GM21786 (cell line): ENCODE data around the gene CBX8.

Experiments
- ATAC-seq: cut with Tn5 transposase; IDR thresholded peaks from one replicate; pipeline ENCODE4 v1.9.1; 2021; ENCODE audit not compliant: unreplicated experiment

The CBX8 gene

DNA sequence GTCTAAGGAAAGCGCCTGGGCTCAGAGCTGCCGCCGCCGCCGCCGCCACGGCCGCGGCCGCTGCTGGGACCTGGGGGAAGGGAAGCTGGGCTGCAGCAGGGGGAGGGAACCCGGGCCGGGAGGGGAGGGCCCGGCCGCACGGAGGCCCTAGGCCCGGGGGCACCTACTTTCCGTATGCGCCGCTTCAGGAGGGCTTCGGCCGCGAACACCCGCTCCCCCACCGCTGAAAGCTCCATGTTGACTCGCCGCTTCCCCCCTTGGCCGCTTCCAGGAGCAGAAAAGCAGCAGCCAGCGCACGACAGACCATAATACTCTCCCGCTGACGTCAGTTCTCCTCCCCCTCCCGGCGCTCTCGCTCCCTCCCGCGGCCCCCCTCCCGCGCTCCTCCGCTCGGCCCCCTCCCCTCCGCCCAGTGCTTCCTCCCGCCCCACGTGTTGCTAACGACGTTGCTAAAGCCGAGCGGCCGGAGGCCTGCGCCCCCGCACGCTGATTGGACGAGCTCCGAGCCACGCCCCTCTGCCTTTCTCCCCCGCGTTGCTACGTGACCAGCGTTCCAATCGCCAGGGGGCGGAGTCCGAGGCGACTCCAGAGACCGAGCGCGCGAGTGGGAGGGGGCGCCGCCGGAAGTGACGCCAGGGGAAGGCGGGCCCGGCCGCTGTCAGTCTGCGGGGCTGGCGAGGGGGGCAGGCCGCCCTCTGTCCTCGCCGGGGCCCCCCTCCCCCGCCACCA, at the start of gene CBX8:
CBX8 (minus strand) TSS at position 315 of the 729 bp plus-strand sequence; CDS start at position 236, 79 bp downstream.
- peak; percentile 89 for ATAC-seq

DNA sequence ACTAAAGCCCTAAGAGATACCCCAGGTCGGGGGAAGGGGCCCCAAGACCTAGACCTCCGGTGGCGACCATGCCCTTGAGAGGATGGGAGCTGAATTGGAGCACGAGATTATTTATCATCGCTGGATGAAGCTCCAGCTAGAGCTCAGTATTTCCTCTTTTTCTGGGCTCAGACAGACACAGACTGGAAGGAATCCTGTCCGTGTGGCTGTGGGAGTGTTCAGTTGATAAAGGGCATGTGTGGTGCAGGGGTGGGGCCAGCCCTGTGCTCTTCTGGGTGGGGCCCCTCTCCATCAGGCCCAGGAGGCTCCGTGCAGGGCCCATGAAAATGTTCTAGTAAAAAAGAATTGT, 48.7 kb upstream of the CBX8 start:
- ATAC-seq, result no peak

DNA sequence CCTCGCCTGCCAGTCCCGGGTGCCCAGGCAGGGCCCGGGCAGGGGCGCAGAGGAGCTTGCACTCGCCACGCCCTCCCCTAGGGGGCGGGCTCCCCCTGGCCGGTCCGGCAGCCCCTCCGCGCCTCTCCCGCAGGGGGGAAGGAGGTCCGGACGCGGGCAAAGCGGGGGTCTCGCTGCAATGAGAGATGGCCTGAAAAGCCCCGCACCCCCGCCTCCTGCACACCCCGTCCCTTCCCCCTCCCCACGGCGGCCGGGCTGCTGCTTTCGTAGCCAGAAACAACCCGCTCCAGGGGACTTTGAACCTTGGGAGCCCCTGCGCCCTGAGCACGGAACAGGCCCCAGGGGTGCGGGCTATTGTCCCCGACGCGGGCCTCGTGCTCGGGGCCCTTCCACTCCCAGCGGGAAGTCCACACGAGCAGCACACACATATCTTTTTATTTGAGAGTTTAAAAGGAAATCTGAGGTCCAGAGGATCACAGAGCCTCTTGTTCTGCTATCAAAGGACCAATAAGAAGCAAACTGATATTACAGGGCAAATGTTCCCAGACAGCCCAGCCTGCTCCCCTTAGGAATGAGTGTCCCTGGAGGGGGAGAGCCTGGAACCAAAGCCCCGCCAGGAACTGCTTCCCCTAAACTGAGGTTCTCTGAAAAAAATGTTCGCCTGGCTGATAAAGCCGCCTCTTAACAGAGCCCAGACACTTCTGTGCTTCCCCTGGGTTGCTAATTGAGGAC, 48.2 kb upstream of the CBX8 start:
- no peak for ATAC-seq

DNA sequence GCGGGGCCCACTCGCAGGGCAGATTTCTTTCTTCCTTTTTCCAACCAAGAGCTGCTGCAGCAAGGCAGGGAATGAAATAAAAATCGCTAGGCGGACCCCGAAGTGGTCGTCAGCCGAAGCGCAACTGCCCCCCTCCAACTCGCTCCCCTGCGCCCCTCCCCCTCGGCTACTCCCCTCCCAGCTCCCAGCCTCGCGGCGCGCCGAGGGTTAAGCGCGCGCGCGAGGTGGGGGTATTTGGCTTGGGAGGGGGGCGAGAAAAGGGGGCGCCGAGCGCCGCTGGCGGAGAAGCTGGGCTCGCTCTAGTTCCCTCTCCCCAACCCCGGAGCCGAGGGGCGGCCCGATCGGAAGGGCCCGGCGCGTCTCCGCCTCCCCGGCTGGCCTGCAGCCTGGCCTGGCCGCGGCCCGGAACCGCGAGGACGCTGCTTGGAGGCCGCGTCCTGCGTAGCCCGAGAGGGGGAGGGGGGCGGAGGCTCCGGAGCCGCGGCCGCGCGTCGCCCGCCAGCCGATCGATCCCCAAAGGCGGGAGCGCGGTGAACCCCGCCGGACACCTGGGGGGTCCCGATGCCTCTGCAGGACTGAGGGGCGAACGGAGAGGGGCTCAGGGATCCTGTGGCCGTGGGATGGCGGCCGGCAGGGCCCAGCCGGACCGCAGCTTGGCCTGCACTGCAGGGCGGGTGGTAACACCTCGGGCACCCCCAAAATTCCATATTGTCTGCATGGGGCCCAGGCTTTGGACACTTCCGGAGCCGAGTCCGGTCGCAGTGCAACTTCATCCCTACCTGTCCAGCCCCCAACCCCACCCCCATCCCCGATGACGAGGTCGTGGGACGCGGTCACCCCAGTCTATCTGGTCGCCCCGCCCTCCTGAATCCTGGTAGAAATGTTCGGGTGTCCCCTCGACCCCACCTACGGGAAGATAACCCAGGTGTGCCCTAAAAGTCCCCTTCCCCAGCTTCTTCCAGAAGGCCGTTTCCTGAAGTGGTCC, 47.2 kb upstream of the CBX8 start:
- no peak for ATAC-seq

DNA sequence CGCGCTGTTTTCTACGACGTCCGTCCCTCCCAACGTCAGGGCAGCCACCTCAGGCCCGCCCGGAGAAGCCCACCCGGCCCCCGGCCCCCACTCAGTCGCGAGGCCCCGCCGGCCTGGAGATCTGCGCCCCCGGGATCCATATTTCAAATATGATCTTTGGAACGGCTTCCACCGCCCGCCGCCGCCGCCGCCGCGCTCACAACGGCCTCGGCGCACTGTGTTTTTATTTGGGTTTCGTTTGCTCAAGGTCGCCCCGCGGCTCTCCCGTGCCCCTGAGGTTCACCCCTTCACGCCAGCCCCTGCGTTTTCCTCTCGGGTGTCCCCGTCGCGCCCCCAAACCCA, 46.6 kb upstream of the CBX8 start:
- ATAC-seq, result no peak

DNA sequence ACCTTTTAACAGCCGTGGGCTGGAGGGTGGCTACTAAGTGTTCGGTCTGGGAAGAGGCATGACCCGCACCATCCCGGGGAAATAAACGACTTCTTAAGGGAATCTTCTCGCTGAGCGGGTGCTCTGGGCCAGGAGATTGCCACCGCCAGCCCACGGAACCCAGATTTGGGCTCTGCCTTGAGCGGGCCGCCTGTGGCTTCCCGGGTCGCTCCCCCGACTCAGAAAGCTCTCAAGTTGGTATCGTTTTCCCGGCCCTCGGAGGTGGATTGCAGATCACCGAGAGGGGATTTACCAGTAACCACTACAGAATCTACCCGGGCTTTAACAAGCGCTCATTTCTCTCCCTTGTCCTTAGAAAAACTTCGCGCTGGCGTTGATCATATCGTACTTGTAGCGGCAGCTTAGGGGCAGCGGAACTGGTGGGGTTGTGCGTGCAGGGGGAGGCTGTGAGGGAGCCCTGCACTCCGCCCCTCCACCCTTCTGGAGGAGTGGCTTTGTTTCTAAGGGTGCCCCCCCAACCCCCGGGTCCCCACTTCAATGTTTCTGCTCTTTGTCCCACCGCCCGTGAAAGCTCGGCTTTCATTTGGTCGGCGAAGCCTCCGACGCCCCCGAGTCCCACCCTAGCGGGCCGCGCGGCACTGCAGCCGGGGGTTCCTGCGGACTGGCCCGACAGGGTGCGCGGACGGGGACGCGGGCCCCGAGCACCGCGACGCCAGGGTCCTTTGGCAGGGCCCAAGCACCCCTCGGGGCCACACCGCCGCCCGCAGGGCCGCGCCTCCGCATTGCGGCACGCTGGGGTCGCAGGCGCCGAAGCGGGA, 46.0 kb upstream of the CBX8 start:
- no peak for ATAC-seq

DNA sequence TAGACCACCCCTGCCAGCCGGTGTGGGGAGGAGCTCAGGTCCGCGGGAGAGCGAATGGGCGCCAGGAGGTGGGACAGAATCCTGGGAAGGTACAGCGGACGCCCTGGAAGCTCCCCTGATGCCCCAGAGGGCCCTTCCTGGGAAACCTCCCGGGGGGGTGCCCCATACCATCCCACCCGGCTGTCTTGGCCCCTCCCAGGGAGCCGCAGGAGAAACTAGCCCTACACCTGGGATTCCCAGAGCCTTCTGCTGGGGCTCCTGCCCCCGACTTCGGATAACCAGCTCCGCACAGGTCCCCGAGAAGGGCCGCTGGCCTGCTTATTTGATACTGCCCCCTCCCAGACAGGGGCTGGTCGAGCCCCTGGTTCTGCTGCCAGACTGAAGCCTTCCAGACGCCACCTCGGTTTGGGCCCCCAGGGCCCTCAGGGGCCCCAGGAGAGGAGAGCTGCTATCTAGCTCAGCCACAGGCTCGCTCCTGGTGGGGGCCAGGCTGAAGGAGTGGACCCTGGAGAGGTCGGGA, 45.3 kb upstream of the CBX8 start:
- no peak for ATAC-seq

DNA sequence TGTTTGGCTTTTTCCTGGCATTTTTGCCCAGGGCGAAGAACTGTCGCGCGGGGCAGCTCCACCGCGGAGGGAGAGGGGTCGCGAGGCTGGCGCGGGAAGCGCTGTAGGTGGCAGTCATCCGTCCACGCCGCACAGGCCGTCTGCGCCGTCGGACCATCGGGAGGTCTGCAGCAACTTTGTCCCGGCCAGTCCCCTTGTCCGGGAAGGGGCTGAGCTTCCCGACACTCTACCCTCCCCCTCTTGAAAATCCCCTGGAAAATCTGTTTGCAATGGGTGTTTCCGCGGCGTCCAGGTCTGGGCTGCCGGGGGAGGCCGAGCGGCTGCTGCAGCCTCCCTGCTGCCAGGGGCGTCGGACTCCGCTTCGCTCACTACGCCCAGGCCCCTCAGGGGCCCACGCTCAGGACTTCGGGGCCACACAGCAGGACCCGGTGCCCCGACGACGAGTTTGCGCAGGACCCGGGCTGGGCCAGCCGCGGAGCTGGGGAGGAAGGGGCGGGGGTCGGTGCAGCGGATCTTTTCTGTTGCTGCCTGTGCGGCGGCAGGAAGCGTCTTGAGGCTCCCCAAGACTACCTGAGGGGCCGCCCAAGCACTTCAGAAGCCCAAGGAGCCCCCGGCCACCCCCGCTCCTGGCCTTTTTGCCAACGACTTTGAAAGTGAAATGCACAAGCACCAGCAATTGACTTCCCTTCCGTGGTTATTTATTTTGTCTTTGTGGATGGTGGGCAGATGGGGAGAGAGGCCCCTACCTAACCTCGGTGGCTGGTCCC, 44.7 kb upstream of the CBX8 start:
- no peak for ATAC-seq

DNA sequence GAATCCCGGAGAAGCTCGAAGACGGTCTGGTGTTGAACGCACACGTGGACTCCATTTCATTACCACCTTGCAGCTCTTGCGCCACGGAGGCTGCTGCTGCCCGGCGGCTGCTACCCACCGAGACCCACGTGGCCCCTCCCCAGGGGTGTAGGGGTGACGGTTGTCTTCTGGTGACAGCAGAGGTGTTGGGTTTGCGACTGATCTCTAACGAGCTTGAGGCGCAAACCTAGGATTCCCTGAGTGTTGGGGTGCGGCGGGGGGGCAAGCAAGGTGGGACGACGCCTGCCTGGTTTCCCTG, 44.1 kb upstream of the CBX8 start:
- ATAC-seq, result no peak

DNA sequence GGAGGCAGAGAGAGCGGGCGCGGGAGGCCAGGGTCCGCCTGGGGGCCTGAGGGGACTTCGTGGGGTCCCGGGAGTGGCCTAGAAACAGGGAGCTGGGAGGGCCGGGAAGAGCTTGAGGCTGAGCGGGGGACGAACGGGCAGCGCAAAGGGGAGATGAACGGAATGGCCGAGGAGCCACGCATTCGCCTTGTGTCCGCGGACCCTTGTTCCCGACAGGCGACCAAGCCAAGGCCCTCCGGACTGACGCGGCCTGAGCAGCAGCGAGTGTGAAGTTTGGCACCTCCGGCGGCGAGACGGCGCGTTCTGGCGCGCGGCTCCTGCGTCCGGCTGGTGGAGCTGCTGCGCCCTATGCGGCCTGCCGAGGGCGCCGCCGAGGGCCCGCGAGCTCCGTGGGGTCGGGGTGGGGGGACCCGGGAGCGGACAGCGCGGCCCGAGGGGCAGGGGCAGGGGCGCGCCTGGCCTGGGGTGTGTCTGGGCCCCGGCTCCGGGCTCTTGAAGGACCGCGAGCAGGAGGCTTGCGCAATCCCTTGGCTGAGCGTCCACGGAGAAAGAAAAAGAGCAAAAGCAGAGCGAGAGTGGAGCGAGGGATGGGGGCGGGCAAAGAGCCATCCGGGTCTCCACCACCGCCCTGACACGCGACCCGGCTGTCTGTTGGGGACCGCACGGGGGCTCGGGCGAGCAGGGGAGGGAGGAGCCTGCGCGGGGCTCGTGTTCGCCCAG, 43.6 kb upstream of the CBX8 start:
- no peak for ATAC-seq

DNA sequence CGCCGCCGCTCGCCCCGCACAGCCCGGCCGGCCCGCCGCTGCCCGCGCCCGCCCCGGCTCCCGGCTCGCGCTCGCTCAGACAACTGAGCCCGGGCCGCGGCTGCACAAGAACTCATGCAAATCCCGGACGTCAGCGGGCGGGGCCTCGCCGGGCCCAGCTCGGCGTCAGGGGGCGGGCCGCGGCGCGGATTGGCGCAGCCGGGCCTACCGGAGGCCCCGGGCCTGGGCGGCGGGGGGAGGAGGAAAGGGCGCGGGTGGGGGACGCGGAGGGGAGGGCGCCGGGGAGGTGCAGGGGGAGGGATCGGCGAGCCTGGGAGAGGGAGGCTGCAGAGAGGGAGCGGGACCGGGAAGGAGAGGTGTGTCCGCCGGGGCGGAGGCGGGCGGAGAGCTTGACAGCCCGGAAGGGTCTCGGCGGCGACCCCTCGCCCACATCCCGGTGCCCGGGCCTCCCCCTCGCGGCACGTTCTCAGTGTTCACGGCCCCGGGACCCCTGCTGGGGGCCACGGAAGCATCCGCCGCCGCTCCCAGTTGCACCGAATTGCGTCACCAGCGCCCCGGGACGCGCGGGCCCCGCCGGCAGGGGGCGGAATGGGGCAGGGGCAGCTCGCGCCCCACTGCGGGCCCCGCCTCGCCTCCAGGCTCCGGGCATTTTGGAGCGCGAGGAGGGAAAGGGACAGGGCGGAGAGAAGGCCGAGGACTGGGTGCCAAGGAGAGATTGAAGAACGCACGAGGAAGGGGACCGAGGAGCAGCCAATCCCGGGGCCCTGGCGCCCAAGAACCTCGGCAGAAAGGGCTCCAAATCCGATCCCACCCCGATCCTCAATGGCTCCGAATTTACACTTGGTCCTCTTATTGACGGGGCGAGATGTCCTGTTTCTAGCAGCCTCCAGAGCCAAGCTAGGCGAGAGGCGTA, 42.7 kb upstream of the CBX8 start, which contains the start of gene CBX4:
CBX4 (minus strand) TSS at position 85 of the 913 bp plus-strand sequence. CDS start 189 bp downstream, outside the sequence.
- peak; percentile 48 for ATAC-seq

DNA sequence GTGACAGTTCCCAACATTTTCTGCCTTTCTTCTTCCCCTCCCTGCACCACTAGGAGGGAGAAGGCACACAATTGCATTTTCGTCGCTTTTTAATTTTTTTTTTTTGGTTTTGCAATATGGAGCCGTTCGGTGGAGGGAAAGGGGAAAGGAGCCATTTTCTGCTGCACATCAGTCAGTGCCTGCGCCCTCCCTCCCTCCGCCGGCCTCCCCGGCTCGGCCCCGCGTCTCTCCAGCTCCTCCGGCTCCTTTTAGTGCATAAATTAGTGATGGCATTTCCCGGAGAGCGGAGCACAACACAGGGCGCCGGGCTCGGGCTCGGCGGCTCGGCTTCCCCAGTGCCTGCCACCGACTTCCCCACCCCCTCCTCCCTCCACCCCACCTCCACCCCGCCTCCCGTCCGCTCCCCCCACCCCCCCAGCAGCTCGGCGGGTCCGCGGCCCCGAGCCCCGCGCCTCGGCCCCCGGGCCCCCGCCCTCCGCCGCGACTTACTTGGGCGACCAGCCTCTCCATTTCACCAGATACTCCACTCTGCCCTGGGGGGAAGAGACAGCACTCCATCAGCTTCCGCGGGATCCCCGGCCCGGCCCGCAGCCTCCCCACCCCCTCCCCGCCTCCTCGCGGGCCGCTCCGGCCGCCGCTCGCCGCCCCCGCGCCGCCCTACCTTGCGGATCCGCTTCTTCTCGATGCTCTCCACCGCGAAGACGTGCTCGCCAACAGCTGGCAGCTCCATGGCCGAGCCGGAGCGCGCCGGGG, 41.8 kb upstream of the CBX8 start:
- peak; percentile 14 for ATAC-seq

DNA sequence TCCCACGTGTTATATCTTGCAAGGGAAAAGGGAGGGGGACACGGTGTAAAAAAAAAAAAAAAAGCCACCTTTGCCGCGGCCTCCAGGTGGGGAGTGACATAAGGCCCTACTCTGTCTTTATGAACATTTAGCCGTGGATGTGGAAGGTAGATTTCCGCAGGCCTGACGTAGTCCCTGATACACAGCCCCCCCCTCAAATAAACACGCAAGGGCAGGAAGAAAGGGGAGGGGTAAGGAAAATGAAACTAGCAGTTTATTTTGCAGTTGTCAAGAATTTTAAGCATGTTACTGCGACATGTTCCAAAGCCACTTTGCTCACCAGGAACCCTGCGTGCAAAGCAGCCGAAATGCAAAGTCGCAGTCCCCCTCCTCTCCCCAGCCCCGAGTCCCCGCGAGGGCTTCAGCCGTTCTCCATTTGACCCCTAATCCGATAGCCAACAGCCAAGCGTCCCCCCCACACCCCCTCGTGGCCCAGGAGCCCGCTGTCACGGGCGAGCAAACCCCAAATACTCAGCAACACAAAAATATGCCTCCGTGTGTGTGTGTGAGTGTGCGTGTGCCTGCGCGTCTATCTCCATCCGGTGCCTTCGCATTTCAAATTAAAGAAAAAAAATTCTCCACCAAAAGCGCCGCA, 41.1 kb upstream of the CBX8 start:
- ATAC-seq, result no peak

DNA sequence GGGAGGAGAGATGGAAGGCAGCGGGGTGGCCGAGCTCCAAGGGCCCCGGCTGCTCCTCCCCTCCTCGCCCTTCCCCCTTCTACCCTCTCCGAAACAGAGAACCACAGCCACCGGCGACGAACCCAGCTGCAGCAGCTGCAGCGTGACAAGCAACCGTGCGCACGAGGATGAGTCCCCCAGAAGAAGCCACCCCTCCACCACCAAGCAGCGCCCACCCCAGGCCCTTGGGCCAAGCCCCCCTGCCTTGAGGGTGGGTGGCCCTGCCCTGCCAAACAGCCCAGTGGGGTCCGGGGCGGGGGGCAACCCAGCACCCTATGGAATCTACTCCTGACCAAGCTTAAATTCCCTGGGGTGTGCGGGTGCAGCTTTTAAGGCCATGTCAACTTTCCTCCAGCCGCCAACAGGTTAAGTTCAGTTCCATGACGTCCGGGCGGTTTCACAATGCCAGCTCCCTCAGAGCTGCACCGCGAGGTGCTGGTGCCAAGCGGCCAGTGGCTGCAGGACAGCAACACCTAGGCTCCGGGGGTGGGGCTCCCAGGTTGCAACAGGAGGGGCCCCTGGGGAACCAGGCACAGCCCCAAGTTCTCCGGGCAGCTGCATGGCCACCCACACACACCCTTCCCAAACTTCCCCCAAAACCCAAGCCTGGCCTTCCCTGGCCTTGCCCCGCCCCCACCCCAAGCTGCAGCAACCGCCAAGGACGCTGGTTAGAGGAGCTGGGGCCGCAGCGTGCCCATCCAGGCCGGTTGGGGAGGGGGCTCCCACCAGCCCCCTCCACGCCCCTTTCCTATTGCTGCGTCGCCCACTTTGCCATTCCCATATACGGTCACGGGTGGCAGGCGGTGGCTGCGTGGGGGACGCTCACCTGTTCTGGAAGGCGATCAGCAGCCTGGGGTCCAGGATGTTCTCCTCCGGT, 40.4 kb upstream of the CBX8 start:
- no peak for ATAC-seq

DNA sequence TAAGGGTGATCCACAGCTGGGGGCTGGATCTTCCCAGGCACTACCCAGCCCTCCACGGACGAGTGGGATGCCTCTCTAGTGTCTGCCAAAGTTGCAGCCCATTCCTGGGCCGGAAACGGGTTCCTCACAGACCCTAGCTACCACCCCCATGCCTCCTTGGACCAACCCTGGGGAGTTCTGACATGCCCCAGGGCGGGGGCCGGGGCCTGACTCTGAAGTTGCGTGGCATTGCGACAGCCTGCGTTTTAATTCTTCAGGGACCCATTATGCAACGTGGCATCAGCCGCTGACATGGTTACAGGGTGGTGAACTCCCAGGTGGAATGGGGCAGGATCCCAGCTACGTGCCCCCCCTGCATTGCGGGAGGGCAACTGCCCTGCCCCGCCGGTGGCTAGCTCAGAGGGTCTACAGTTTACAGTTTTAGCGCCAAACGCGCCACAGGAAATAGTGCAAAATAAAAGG, 39.7 kb upstream of the CBX8 start:
- ATAC-seq, result no peak
